HepG2 (cell line): Measurements from ENCODE around the gene TM4SF5. TPM values are rescaled to one million over a fixed set of nuclear protein-coding genes. Genes with fewer than 3 reads are reported as not detected.

Experiments used
- AHR ChIP-seq: IDR thresholded peaks from 2 replicates; pipeline ENCODE4 v1.6.1; 2018; ENCODE audit warnings: missing genetic modification reagents, missing compliant biosample characterization
- ARHGAP35 ChIP-seq: sonication (generic); formaldehyde crosslinking; IDR thresholded peaks from 2 replicates; pipeline ENCODE4 v1.9.0; 2022; ENCODE audit warnings: mild to moderate bottlenecking, inconsistent platforms, moderate library complexity, missing genetic modification reagents, borderline replicate concordance
- ELF1 ChIP-seq: sonication (generic); formaldehyde crosslinking; IDR thresholded peaks from 2 replicates; pipeline ENCODE4 v1.4.0; 2020; ENCODE audit warnings: missing genetic modification reagents
- KLF13 ChIP-seq: sonication (generic); formaldehyde crosslinking; IDR thresholded peaks from 2 replicates; pipeline ENCODE4 v1.4.0; 2020; ENCODE audit warnings: mild to moderate bottlenecking, missing genetic modification reagents
- MAFK ChIP-seq, 2 experiments: IDR thresholded peaks in 1 of 2; conservative IDR thresholded peaks in 1 of 2; 2 replicates each; pipeline ENCODE4 v1.6.1; 2011; ENCODE audit warnings: improper control_type of control experiment in 2 of 2, low read length in 2 of 2
- MED1 ChIP-seq: sonication (generic); formaldehyde crosslinking; IDR thresholded peaks from 2 replicates; pipeline ENCODE4 v1.4.0; 2020; ENCODE audit warnings: missing genetic modification reagents
- POLR2A ChIP-seq, 2 experiments: IDR thresholded peaks; 2 replicates each; pipeline ENCODE4 v1.6.1; 2011; ENCODE audit warnings: low read depth in 2 of 2, low read length in 2 of 2, mild to moderate bottlenecking in 1 of 2, moderate library complexity in 1 of 2; ENCODE audit not compliant: insufficient read depth in 1 of 2
- RAD51 ChIP-seq: fragments of 450-650 bp; IDR thresholded peaks from 2 replicates; pipeline ENCODE4 v1.6.1; 2016; ENCODE audit warnings: borderline replicate concordance
- TIGD3 ChIP-seq: sonication (generic); formaldehyde crosslinking; IDR thresholded peaks from 2 replicates; pipeline ENCODE4 v1.5.1; 2020; ENCODE audit warnings: mild to moderate bottlenecking, missing genetic modification reagents, borderline replicate concordance
- ZFY ChIP-seq: sonication (generic); formaldehyde crosslinking; IDR thresholded peaks from 2 replicates; pipeline ENCODE4 v1.4.0; 2020; ENCODE audit warnings: missing genetic modification reagents
- ZNF451 ChIP-seq: sonication (generic); formaldehyde crosslinking; IDR thresholded peaks from 2 replicates; pipeline ENCODE4 v1.5.0; 2020; ENCODE audit warnings: mild to moderate bottlenecking, missing genetic modification reagents
- ZNF687 ChIP-seq: sonication (generic); formaldehyde crosslinking; IDR thresholded peaks from 2 replicates; pipeline ENCODE4 v1.5.1; 2020; ENCODE audit warnings: mild to moderate bottlenecking, missing genetic modification reagents, moderate library complexity
- ZNF747 ChIP-seq: sonication (generic); formaldehyde crosslinking; IDR thresholded peaks from 2 replicates; pipeline ENCODE4 v1.8.1; 2023; ENCODE audit warnings: missing genetic modification reagents, mild to moderate bottlenecking, borderline replicate concordance
- ZNF788 ChIP-seq: sonication (generic); formaldehyde crosslinking; IDR thresholded peaks from 2 replicates; pipeline ENCODE4 v1.5.0; 2020; ENCODE audit warnings: mild to moderate bottlenecking, missing genetic modification reagents, borderline replicate concordance
- polyA plus RNA-seq, 8 experiments: library from polyadenylated mRNA; depleted of rRNA in 3 of 8; stranded (reverse) in 7 of 8; unstranded in 1 of 8; fragments of >200 nt; fragmentation: Illumina TruSeq in 4 of 8; extraction: Trizol in 4 of 8; gene quantifications; 2 replicates each; pipeline versions ENCODE4 v1.2.1 to v1.2.3, GENCODE V29; 2011 to 2016; ENCODE audit warnings: low read depth in 4 of 8, missing spikeins in 1 of 8, mixed read lengths in 1 of 8; ENCODE audit not compliant: insufficient read depth in 1 of 8
- total RNA-seq, 5 experiments: library from RNA; depleted of rRNA; stranded (reverse); fragments of >200 nt; fragmentation: Illumina TruSeq; extraction: Trizol; gene quantifications; 2 replicates each; pipeline ENCODE4 v1.2.3, GENCODE V29; 2016; ENCODE audit warnings: low read depth in 1 of 5
- TF ChIP-seq, protein P1 (sequence below): sonication (generic); formaldehyde crosslinking; IDR thresholded peaks from 2 replicates; pipeline ENCODE4 v1.4.0; 2020; ENCODE audit warnings: missing genetic modification reagents, borderline replicate concordance
- TF ChIP-seq, protein P2 (sequence below): sonication (generic); formaldehyde crosslinking; IDR thresholded peaks from 2 replicates; pipeline ENCODE4 v1.5.1; 2020; ENCODE audit warnings: missing genetic modification reagents, mild to moderate bottlenecking, borderline replicate concordance

Gene TM4SF5
- total and polyA plus RNA-seq, 2 of the 13 experiments (the other 11 are each of a cell fraction or from before 2014, with no cell fraction given) = 30.1 to 126 TPM

DNA sequence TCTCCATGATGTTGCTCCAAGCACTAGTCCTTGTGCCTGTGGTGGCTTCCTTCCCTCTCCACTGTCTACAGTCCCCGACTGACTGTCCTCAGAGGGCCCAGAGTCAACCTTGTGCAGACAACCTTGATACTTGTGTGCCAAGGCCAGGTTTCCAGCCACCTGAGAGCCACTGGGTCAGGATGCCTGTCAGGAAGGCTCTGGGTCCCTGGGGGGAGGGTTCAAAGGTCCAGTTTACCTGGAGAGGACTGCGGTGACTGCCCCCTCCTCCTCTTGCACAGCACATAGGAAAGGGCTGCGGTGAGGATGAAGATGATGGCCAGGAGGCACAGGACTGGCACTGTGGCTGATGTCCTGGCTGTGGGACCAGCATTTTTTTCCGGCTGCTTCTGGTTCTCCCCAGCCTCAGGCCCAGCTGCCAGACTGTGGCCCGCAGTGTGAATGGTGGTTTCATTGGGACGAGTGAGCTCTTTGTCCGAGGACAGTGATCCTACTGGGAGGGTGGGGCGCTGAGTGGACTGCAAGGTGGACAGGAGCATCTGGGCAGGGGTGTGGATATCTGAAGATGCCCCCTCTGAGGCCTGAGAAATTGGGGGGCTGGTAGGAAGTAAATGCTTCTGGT lies 36.7 kb upstream of the TM4SF5 start (continued):
- TF ChIP-seq TIGD3 (CRISPR knock-in tag) (no peak), POLR2A (IDR thresholded peaks at IDR 0.05; ENCODE audit: insufficient read depth in 1 of 2, low read depth in 2 of 2, low read length in 2 of 2) (no peak), ZNF451 (CRISPR knock-in tag) (no peak), RAD51 (no peak), ZNF687 (CRISPR knock-in tag) (peak; percentile 85), MED1 (CRISPR knock-in tag) (peak; percentile 73; the same call in 1 of the 2 replicates), ELF1 (CRISPR knock-in tag) (no peak), MAFK (conservative IDR thresholded peaks at IDR 0.05 in 1 of 2, IDR thresholded peaks at IDR 0.05 in 1 of 2; ENCODE audit: low read length in 2 of 2) (no peak), ZNF788 (CRISPR knock-in tag) (no peak), ARHGAP35 (no peak), ZNF747 (no peak), AHR (no peak), ZFY (CRISPR knock-in tag) (no peak), KLF13 (no peak)
- TF ChIP-seq, protein P1, sequence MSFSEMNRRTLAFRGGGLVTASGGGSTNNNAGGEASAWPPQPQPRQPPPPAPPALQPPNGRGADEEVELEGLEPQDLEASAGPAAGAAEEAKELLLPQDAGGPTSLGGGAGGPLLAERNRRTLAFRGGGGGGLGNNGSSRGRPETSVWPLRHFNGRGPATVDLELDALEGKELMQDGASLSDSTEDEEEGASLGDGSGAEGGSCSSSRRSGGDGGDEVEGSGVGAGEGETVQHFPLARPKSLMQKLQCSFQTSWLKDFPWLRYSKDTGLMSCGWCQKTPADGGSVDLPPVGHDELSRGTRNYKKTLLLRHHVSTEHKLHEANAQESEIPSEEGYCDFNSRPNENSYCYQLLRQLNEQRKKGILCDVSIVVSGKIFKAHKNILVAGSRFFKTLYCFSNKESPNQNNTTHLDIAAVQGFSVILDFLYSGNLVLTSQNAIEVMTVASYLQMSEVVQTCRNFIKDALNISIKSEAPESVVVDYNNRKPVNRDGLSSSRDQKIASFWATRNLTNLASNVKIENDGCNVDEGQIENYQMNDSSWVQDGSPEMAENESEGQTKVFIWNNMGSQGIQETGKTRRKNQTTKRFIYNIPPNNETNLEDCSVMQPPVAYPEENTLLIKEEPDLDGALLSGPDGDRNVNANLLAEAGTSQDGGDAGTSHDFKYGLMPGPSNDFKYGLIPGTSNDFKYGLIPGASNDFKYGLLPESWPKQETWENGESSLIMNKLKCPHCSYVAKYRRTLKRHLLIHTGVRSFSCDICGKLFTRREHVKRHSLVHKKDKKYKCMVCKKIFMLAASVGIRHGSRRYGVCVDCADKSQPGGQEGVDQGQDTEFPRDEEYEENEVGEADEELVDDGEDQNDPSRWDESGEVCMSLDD = no peak
- TF ChIP-seq, protein P2, sequence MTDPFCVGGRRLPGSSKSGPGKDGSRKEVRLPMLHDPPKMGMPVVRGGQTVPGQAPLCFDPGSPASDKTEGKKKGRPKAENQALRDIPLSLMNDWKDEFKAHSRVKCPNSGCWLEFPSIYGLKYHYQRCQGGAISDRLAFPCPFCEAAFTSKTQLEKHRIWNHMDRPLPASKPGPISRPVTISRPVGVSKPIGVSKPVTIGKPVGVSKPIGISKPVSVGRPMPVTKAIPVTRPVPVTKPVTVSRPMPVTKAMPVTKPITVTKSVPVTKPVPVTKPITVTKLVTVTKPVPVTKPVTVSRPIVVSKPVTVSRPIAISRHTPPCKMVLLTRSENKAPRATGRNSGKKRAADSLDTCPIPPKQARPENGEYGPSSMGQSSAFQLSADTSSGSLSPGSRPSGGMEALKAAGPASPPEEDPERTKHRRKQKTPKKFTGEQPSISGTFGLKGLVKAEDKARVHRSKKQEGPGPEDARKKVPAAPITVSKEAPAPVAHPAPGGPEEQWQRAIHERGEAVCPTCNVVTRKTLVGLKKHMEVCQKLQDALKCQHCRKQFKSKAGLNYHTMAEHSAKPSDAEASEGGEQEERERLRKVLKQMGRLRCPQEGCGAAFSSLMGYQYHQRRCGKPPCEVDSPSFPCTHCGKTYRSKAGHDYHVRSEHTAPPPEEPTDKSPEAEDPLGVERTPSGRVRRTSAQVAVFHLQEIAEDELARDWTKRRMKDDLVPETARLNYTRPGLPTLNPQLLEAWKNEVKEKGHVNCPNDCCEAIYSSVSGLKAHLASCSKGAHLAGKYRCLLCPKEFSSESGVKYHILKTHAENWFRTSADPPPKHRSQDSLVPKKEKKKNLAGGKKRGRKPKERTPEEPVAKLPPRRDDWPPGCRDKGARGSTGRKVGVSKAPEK = no peak
